SK-N-SH (cell line): ENCODE measurements around the gene SLIT1. TPM values are rescaled to one million over a fixed set of nuclear protein-coding genes. Genes with fewer than 3 reads are reported as not detected.

Experiments
- CTCF ChIA-PET: fragments of 300-600, 350-600 bp; formaldehyde crosslinking; extraction: SDS; loops from one replicate; lab custom pipeline; 2021; lab: Yijun Ruan, JAX
- POLR2A ChIA-PET: fragments of 350-600 bp; sonication (Branson Sonifier 250); formaldehyde crosslinking; extraction: SDS; loops from one replicate; lab custom pipeline; 2020; ENCODE audit warnings: antibody characterized with exemption, inconsistent platforms; lab: Yijun Ruan, JAX
- DNase-seq: peaks from one replicate; pipeline ENCODE4 v3.0.0; 2012
- H2AFZ ChIP-seq: fragments of 200-600 bp; sonication (generic); 2 replicates; pipeline ENCODE4 v1.8.1; 2016; ENCODE audit warnings: antibody characterized with exemption, mild to moderate bottlenecking, low read depth
- H3F3A ChIP-seq: fragments of 200-600 bp; sonication (generic); replicated peaks from 2 replicates; pipeline ENCODE3; 2016; ENCODE audit warnings: antibody characterized with exemption, mild to moderate bottlenecking; ENCODE audit not compliant: insufficient read depth
- H3K27ac ChIP-seq, 2 experiments: fragments of 200-500 bp in 1 of 2; fragments of 200-600 bp in 1 of 2; sonication (Bioruptor generic) in 1 of 2; sonication (generic), shearing (Covaris generic) in 1 of 2; 2 replicates each; pipeline versions ENCODE4 v1.5.1 to v1.6.1; 2014 to 2016; ENCODE audit warnings: low read depth in 2 of 2, inconsistent platforms in 1 of 2, low read length in 1 of 2, mild to moderate bottlenecking in 1 of 2, mixed read lengths in 1 of 2
- H3K27me3 ChIP-seq: fragments of 200-600 bp; sonication (generic), shearing (Covaris generic); 2 replicates; pipeline ENCODE4 v1.6.1; 2016; ENCODE audit warnings: mixed run types; ENCODE audit not compliant: insufficient read depth
- H3K36me3 ChIP-seq, 2 experiments: fragments of 200-500 bp in 1 of 2; fragments of 200-600 bp in 1 of 2; sonication (Bioruptor generic) in 1 of 2; sonication (generic) in 1 of 2; replicated peaks in 1 of 2; 2 replicates each; pipeline versions ENCODE3 to v1.5.1; 2014 to 2016; ENCODE audit warnings: low read length in 1 of 2, mild to moderate bottlenecking in 1 of 2; ENCODE audit not compliant: insufficient read depth in 2 of 2, control insufficient read depth in 1 of 2
- H3K4me1 ChIP-seq, 2 experiments: fragments of 200-500 bp in 1 of 2; fragments of 200-600 bp in 1 of 2; sonication (Bioruptor generic) in 1 of 2; sonication (generic), shearing (Covaris generic) in 1 of 2; 2 replicates each; pipeline versions ENCODE4 v1.5.1 to v1.6.1; 2014 to 2016; ENCODE audit warnings: low read depth in 1 of 2, low read length in 1 of 2, mixed run types in 1 of 2; ENCODE audit not compliant: insufficient read depth in 2 of 2, control insufficient read depth in 1 of 2
- H3K4me2 ChIP-seq: fragments of 200-600 bp; sonication (generic), shearing (Covaris generic); 2 replicates; pipeline ENCODE4 v1.6.1; 2017; ENCODE audit warnings: mixed run types
- H3K4me3 ChIP-seq, 2 experiments: fragments of 200-500 bp in 1 of 2; fragments of 200-600 bp in 1 of 2; sonication (Bioruptor generic) in 1 of 2; sonication (generic), shearing (Covaris generic) in 1 of 2; 2 replicates each; pipeline versions ENCODE4 v1.5.1 to v1.8.1; 2014 to 2016; ENCODE audit warnings: low read depth in 2 of 2, inconsistent platforms in 1 of 2, low read length in 1 of 2, mild to moderate bottlenecking in 1 of 2, mixed read lengths in 1 of 2, moderate library complexity in 1 of 2
- H3K79me2 ChIP-seq: fragments of 200-600 bp; sonication (generic); 2 replicates; pipeline ENCODE4 v1.8.1; 2017; ENCODE audit warnings: mild to moderate bottlenecking; ENCODE audit not compliant: insufficient read depth
- H3K9ac ChIP-seq: fragments of 200-600 bp; sonication (generic); 2 replicates; pipeline ENCODE4 v1.6.1; 2017; ENCODE audit warnings: mixed run types
- H3K9me2 ChIP-seq: fragments of 200-600 bp; sonication (generic); 2 replicates; pipeline ENCODE4 v1.6.1; 2017; ENCODE audit warnings: mixed run types
- H3K9me3 ChIP-seq: fragments of 200-600 bp; sonication (generic); 2 replicates; pipeline ENCODE4 v1.6.1; 2017; ENCODE audit warnings: mixed run types, mild to moderate bottlenecking, moderate library complexity
- H4K20me1 ChIP-seq: fragments of 200-600 bp; sonication (generic); 2 replicates; pipeline ENCODE4 v1.6.1; 2017; ENCODE audit warnings: mild to moderate bottlenecking, mixed run types; ENCODE audit not compliant: insufficient read depth
- CHD2 ChIP-seq: fragments of 150-350 bp; IDR thresholded peaks from 2 replicates; pipeline ENCODE4 v1.6.1; 2018; ENCODE audit warnings: low read length; ENCODE audit not compliant: partially characterized antibody
- CTCF ChIP-seq: fragments of 200-600 bp; sonication (generic); IDR thresholded peaks from 2 replicates; pipeline ENCODE4 v1.6.1; 2017; ENCODE audit warnings: antibody characterized with exemption, mild to moderate bottlenecking, moderate library complexity
- EP300 ChIP-seq, 2 experiments: IDR thresholded peaks; 2 replicates each; pipeline versions ENCODE4 v1.4.0 to v1.6.1; 2012; ENCODE audit warnings: borderline replicate concordance in 1 of 2, low read depth in 1 of 2, low read length in 1 of 2
- FOXM1 ChIP-seq: IDR thresholded peaks from 2 replicates; pipeline ENCODE4 v1.4.0; 2012; ENCODE audit warnings: low read depth, mild to moderate bottlenecking
- MEF2A ChIP-seq: IDR thresholded peaks from 2 replicates; pipeline ENCODE4 v1.4.0; 2012; ENCODE audit warnings: low read depth, borderline replicate concordance
- MXI1 ChIP-seq: IDR thresholded peaks from 2 replicates; pipeline ENCODE4 v1.6.1; 2012; ENCODE audit warnings: mild to moderate bottlenecking, low read depth, low read length, improper control_type of control experiment
- NFIC ChIP-seq: IDR thresholded peaks from 2 replicates; pipeline ENCODE4 v1.4.0; 2012; ENCODE audit warnings: borderline replicate concordance
- NRF1 ChIP-seq: IDR thresholded peaks from 2 replicates; pipeline ENCODE4 v1.6.1; 2012; ENCODE audit warnings: low read depth, mild to moderate bottlenecking, low read length
- POLR2AphosphoS5 ChIP-seq: IDR thresholded peaks from 2 replicates; pipeline ENCODE4 v1.6.1; 2012; ENCODE audit warnings: low read depth, low read length
- RAD21 ChIP-seq: IDR thresholded peaks from 2 replicates; pipeline ENCODE4 v1.6.1; 2012; ENCODE audit warnings: mild to moderate bottlenecking, low read length
- REST ChIP-seq: IDR thresholded peaks from 2 replicates; pipeline ENCODE4 v1.6.1; 2012; ENCODE audit warnings: mild to moderate bottlenecking, low read depth, low read length, moderate library complexity
- RXRA ChIP-seq: IDR thresholded peaks from 2 replicates; pipeline ENCODE4 v1.4.0; 2012; ENCODE audit warnings: low read depth, mild to moderate bottlenecking, borderline replicate concordance
- SMC3 ChIP-seq: IDR thresholded peaks from 2 replicates; pipeline ENCODE4 v1.6.1; 2012; ENCODE audit warnings: low read depth, low read length, improper control_type of control experiment
- YY1 ChIP-seq: IDR thresholded peaks from 2 replicates; pipeline ENCODE4 v1.4.0; 2012; ENCODE audit warnings: low read depth, mild to moderate bottlenecking
- ZBTB33 ChIP-seq: IDR thresholded peaks from 2 replicates; pipeline ENCODE4 v1.4.0; 2012; ENCODE audit warnings: low read depth, borderline replicate concordance
- WGBS: methylation state at CpG from one replicate; pipeline ENCODE4 v1.1.6; 2017; ENCODE audit warnings: low lambda C conversion rate; 5-methylcytosine and 5-hydroxymethylcytosine counted together
- polyA plus RNA-seq, 3 experiments: library from polyadenylated mRNA; depleted of rRNA; stranded (reverse); fragments of >200 nt; gene quantifications; 2 replicates each; pipeline ENCODE4 v1.2.3, GENCODE V29; 2012

The SLIT1 gene
- polyA plus RNA-seq, 1 of the 3 experiments (the other 2 are of a cell fraction), result 0.05 TPM

GRCh38 chr10:97100657-97101056 is 85.1 kb downstream of the SLIT1 start:
- H2AFZ ChIP-seq, result no peak overlapping the region

GRCh38 chr10:97099868-97100267 is 85.9 kb downstream of the SLIT1 start:
- no peaks in the 10 kb centered on the region for H3K9me3 ChIP-seq
- H3K27ac ChIP-seq, result no peak overlapping the region
- H2AFZ ChIP-seq, result no peak overlapping the region
- peaks cover 36% of the 10 kb centered on the region for H3K27me3 ChIP-seq
- no peak for DNase-seq
- H4K20me1 ChIP-seq, result no peaks in the 10 kb centered on the region
- H3K36me3 ChIP-seq, result no peaks in the 10 kb centered on the region
- ChIA-PET CTCF (interaction anchor here (1.4 to 4.2 kb wide), 3 partner anchors 10 to 111 kb away, joined by 4 to 16 read pairs (median 6); no protein-coding TSS in a partner anchor), POLR2A (no interaction called here)
- H3K9me2 ChIP-seq, result no peaks in the 10 kb centered on the region
- H3F3A ChIP-seq, result no peaks in the 10 kb centered on the region
- H3K79me2 ChIP-seq, result no peaks in the 10 kb centered on the region
- 44% methylated on average over 5 of the region's 5 CpGs for WGBS
- H3K4me3 ChIP-seq, result no peak overlapping the region
- H3K9ac ChIP-seq, result no peak overlapping the region
- no peak overlapping the region for H3K4me2 ChIP-seq
- peaks cover 0 to 30% of the 10 kb centered on the region in 2 experiments; a peak in 1 of 4 replicates for H3K4me1 ChIP-seq
- no peak for TF ChIP-seq MEF2A
- TF ChIP-seq NRF1, result no peak
- no peak for TF ChIP-seq REST
- no peak for TF ChIP-seq ZBTB33
- no peak for TF ChIP-seq EP300 (IDR thresholded peaks at IDR 0.05; ENCODE audit: borderline replicate concordance in 1 of 2, low read depth in 1 of 2, low read length in 1 of 2)
- no peak for TF ChIP-seq YY1
- TF ChIP-seq SMC3, result no peak
- TF ChIP-seq NFIC, result no peak
- no peak for TF ChIP-seq MXI1
- TF ChIP-seq POLR2AphosphoS5, result no peak
- no peak for TF ChIP-seq FOXM1

More at GRCh38 chr10:97100657-97101056, 85.1 kb downstream of the SLIT1 start:
- peaks cover 34% of the 10 kb centered on the region for H3K27me3 ChIP-seq
- H3K9me3 ChIP-seq, result no peaks in the 10 kb centered on the region
- no peaks in the 10 kb centered on the region for H3K79me2 ChIP-seq
- no peak overlapping the region for H3K4me2 ChIP-seq
- no peaks in the 10 kb centered on the region for H3F3A ChIP-seq
- DNase-seq, result no peak
- TF ChIP-seq FOXM1 (no peak), RAD21 (no peak), RXRA (no peak), CHD2 (no peak), POLR2AphosphoS5 (no peak), YY1 (no peak), NRF1 (no peak), CTCF (no peak), MXI1 (no peak)
- 78% methylated on average over 9 of the region's 9 CpGs for WGBS
- no peak overlapping the region for H3K4me3 ChIP-seq
- H3K4me1 ChIP-seq, result peaks cover 0 to 25% of the 10 kb centered on the region in 2 experiments; a peak in 1 of 4 replicates
- no peaks in the 10 kb centered on the region for H3K9me2 ChIP-seq
- no peak overlapping the region for H3K9ac ChIP-seq
- H4K20me1 ChIP-seq, result no peaks in the 10 kb centered on the region
- ChIA-PET CTCF (interaction anchor here (4.2 kb wide), 1 partner anchor 28 kb away, joined by 16 read pairs; no protein-coding TSS in a partner anchor), POLR2A (no interaction called here)
- no peaks in the 10 kb centered on the region for H3K36me3 ChIP-seq
- no peak overlapping the region for H3K27ac ChIP-seq
